Gastrocnemius medialis (tissue), 4 donors: ENCODE results near the gene CENPU.

Experiments
- POLR2A ChIP-seq, 2 donors: fragments of 450-650 bp; IDR thresholded peaks; one replicate each; pipeline ENCODE4 v1.6.1; 2017; ENCODE audit warnings: antibody characterized with exemption in 2 of 2, mild to moderate bottlenecking in 2 of 2, moderate library complexity in 2 of 2
- TF ChIP-seq, protein P1 (sequence below), 5 experiments: fragments of 450-650 bp in 3 of 5; fragments of 200-600 bp in 2 of 5; sonication (generic) in 2 of 5; IDR thresholded peaks in 4 of 5; conservative IDR thresholded peaks in 1 of 5; 1 replicate in 4 of 5; 2 replicates in 1 of 5; pipeline ENCODE4 v1.5.1; 2016 to 2019; ENCODE audit warnings: antibody characterized with exemption in 5 of 5, mild to moderate bottlenecking in 3 of 5, moderate library complexity in 3 of 5

DNA sequence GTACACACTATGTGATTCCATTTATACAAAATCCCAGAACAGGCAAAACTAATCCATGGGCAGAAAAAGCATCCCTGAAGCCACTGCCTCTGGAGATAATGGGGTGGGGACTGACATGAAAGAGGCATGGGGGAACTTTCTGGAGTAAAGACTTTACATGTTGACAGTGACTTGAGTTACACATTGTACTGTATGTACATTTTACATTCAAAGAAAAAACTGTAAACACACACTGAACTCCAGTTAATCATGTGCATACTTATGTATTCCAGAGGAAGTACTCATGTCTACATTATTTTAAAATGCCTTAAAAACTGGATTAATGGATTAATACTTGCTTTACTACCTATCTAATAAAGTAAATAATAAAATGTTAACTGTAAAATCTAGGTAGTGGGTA, 21.6 kb downstream of the CENPU start:
- TF ChIP-seq, protein P1, sequence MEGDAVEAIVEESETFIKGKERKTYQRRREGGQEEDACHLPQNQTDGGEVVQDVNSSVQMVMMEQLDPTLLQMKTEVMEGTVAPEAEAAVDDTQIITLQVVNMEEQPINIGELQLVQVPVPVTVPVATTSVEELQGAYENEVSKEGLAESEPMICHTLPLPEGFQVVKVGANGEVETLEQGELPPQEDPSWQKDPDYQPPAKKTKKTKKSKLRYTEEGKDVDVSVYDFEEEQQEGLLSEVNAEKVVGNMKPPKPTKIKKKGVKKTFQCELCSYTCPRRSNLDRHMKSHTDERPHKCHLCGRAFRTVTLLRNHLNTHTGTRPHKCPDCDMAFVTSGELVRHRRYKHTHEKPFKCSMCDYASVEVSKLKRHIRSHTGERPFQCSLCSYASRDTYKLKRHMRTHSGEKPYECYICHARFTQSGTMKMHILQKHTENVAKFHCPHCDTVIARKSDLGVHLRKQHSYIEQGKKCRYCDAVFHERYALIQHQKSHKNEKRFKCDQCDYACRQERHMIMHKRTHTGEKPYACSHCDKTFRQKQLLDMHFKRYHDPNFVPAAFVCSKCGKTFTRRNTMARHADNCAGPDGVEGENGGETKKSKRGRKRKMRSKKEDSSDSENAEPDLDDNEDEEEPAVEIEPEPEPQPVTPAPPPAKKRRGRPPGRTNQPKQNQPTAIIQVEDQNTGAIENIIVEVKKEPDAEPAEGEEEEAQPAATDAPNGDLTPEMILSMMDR (IDR thresholded peaks at IDR 0.05 in 4 of 5, conservative IDR thresholded peaks at IDR 0.05 in 1 of 5), result no peak
- no peak for TF ChIP-seq POLR2A (IDR thresholded peaks at IDR 0.05)
